OCI-LY1 (cell line): ENCODE results near the gene EPX.
A peak's percentile ranks its signal among the peaks of the same experiment; 100 is the strongest.

Experiments used
- H2AFZ ChIP-seq: fragments of 200-600 bp; sonication (generic), shearing (Covaris generic); 2 replicates; pipeline ENCODE4 v1.6.0; 2014; ENCODE audit warnings: antibody characterized with exemption, mild to moderate bottlenecking, low read length
- H3F3A ChIP-seq: fragments of 200-600 bp; sonication (generic), shearing (Covaris generic); 2 replicates; pipeline ENCODE4 v1.6.0; 2014; ENCODE audit warnings: mild to moderate bottlenecking, antibody characterized with exemption, low read length, moderate library complexity; ENCODE audit not compliant: insufficient read depth
- H3K27ac ChIP-seq: fragments of 200-600 bp; sonication (generic); 2 replicates; pipeline ENCODE4 v1.5.1; 2014; ENCODE audit warnings: low read length, mixed run types, mild to moderate bottlenecking, low read depth; ENCODE audit not compliant: poor library complexity, severe bottlenecking
- H3K27me3 ChIP-seq: fragments of 200-600 bp; sonication (generic); 2 replicates; pipeline ENCODE4 v1.6.0; 2014; ENCODE audit warnings: antibody characterized with exemption, mild to moderate bottlenecking, low read length, moderate library complexity; ENCODE audit not compliant: insufficient read depth
- H3K36me3 ChIP-seq: fragments of 200-600 bp; sonication (generic); 2 replicates; pipeline ENCODE4 v1.6.1; 2014; ENCODE audit warnings: mild to moderate bottlenecking, antibody characterized with exemption, low read length, moderate library complexity, mixed read lengths; ENCODE audit not compliant: insufficient read depth
- H3K4me1 ChIP-seq: fragments of 200-600 bp; sonication (generic); 2 replicates; pipeline ENCODE4 v1.5.1; 2014; ENCODE audit warnings: mild to moderate bottlenecking, low read length, moderate library complexity; ENCODE audit not compliant: insufficient read depth, severe bottlenecking
- H3K4me2 ChIP-seq: fragments of 200-600 bp; sonication (generic), shearing (Covaris generic); 2 replicates; pipeline ENCODE4 v1.6.1; 2014; ENCODE audit warnings: low read length
- H3K4me3 ChIP-seq: fragments of 200-600 bp; sonication (generic); 2 replicates; pipeline ENCODE4 v1.5.1; 2014; ENCODE audit warnings: low read length, low read depth, mild to moderate bottlenecking, mixed read lengths; ENCODE audit not compliant: poor library complexity, severe bottlenecking
- H3K79me2 ChIP-seq: fragments of 200-600 bp; shearing (Covaris generic); 2 replicates; pipeline ENCODE4 v1.6.1; 2016; ENCODE audit warnings: mixed run types, low read length, mixed read lengths; ENCODE audit not compliant: insufficient read depth
- H3K9ac ChIP-seq: fragments of 200-600 bp; sonication (generic), shearing (Covaris generic); 2 replicates; pipeline ENCODE4 v1.6.1; 2014; ENCODE audit warnings: mild to moderate bottlenecking, low read length, mixed read lengths
- H3K9me2 ChIP-seq: fragments of 200-600 bp; sonication (generic), shearing (Covaris generic); 2 replicates; pipeline ENCODE4 v1.6.1; 2014; ENCODE audit warnings: low read depth, mild to moderate bottlenecking, low read length, mixed read lengths
- H3K9me3 ChIP-seq: fragments of 200-600 bp; shearing (Covaris generic); 2 replicates; pipeline ENCODE4 v1.6.1; 2014; ENCODE audit warnings: low read length, mixed read lengths
- H4K20me1 ChIP-seq: fragments of 200-600 bp; sonication (generic), shearing (Covaris generic); 2 replicates; pipeline ENCODE4 v1.6.0; 2016; ENCODE audit warnings: mild to moderate bottlenecking, low read length; ENCODE audit not compliant: insufficient read depth
- CTCF ChIP-seq: fragments of 200-600 bp; sonication (generic), shearing (Covaris generic); IDR thresholded peaks from 2 replicates; pipeline ENCODE4 v1.5.1; 2017; ENCODE audit warnings: mild to moderate bottlenecking, antibody characterized with exemption, low read length, moderate library complexity, mixed read lengths
- EZH2 ChIP-seq: fragments of 200-600 bp; sonication (generic), shearing (Covaris generic); IDR thresholded peaks from 2 replicates; pipeline ENCODE4 v1.8.0; 2017; ENCODE audit warnings: borderline replicate concordance, mixed run types, mild to moderate bottlenecking, antibody characterized with exemption, low read length, moderate library complexity, mixed read lengths

The EPX gene

GRCh38 chr17:58219789-58220183 is 27.3 kb downstream of the EPX start:
- Histone ChIP-seq H3K9me2 (no peaks in the 10 kb centered on the region), H4K20me1 (no peaks in the 10 kb centered on the region), H3K9ac (peak overlapping the region; percentile 69), H3F3A (no peaks in the 10 kb centered on the region), H3K4me3 (peak overlapping the region; percentile 67), H3K9me3 (no peaks in the 10 kb centered on the region), H3K79me2 (no peaks in the 10 kb centered on the region), H3K4me1 (peaks cover 18% of the 10 kb centered on the region), H3K27me3 (no peaks in the 10 kb centered on the region), H2AFZ (peak overlapping the region; percentile 92), H3K27ac (peak overlapping the region; percentile 24), H3K4me2 (peak overlapping the region; percentile 87), H3K36me3 (no peaks in the 10 kb centered on the region; the same call in 1 of the 2 replicates)
- TF ChIP-seq CTCF, result no peak
- no peak for TF ChIP-seq EZH2

GRCh38 chr17:58224315-58224714 is 31.8 kb downstream of the EPX start:
- Histone ChIP-seq H3K4me2 (no peak overlapping the region), H3K4me3 (no peak overlapping the region), H3K27ac (no peak overlapping the region), H3K79me2 (no peaks in the 10 kb centered on the region), H3K9ac (no peak overlapping the region), H3K9me2 (no peaks in the 10 kb centered on the region), H3F3A (no peaks in the 10 kb centered on the region), H4K20me1 (no peaks in the 10 kb centered on the region), H3K4me1 (peaks cover 10% of the 10 kb centered on the region), H3K36me3 (no peaks in the 10 kb centered on the region; the same call in 1 of the 2 replicates), H3K27me3 (no peaks in the 10 kb centered on the region), H2AFZ (no peak overlapping the region), H3K9me3 (no peaks in the 10 kb centered on the region)
- TF ChIP-seq CTCF (no peak), EZH2 (no peak)

- Histone ChIP-seq H3K9ac (no peak overlapping the region), H3K4me1 (peaks cover 4% of the 10 kb centered on the region), H3K9me3 (no peaks in the 10 kb centered on the region), H3K4me3 (no peak overlapping the region), H2AFZ (no peak overlapping the region), H3F3A (no peaks in the 10 kb centered on the region), H4K20me1 (no peaks in the 10 kb centered on the region), H3K4me2 (no peak overlapping the region), H3K79me2 (no peaks in the 10 kb centered on the region), H3K27me3 (0 out of 2 replicates have a peak, but pooled peaks cover 4% of the 10 kb centered on the region), H3K36me3 (no peaks in the 10 kb centered on the region; the same call in 1 of the 2 replicates), H3K9me2 (no peaks in the 10 kb centered on the region), H3K27ac (no peak overlapping the region)
- TF ChIP-seq CTCF, result no peak
- TF ChIP-seq EZH2, result no peak
Observed at GRCh38 chr17:58227733-58228132, 35.2 kb downstream of the EPX start.
